Measurements from ENCODE around the gene SPIRE1.
"Not testable (repeated sequence)": the region's sequence is repeated elsewhere in the genome, so short reads cannot be mapped to it uniquely, and the experiment has no call there.

The SPIRE1 gene

DNA sequence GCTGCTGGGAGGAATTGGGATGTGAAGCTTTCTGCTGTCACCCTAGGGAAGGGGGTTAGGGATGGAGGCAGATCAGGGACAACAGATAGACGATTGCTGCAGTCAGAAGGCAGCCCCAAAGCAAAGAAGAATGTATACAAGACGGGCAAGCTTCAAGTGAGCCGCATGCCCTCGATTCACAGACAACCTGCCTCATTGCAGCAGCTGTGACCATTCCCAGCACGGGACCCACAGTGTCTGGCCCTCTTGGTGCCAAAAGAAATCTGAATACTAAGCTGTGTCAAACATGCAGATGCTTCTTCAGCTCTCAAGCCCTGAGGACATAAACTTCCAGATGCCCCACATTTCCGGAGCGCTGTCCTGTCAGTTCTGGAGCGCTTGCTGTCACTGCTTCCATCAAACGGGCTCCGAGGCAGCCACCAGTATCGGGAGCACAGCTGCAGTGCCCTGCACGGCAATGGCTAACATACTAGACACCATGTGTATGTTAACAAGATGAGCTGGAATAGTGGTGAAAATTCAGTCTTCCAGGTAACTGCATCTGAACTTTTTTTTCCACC lies 216.4 kb downstream of the SPIRE1 start:
- no peak for DNase-seq

DNA sequence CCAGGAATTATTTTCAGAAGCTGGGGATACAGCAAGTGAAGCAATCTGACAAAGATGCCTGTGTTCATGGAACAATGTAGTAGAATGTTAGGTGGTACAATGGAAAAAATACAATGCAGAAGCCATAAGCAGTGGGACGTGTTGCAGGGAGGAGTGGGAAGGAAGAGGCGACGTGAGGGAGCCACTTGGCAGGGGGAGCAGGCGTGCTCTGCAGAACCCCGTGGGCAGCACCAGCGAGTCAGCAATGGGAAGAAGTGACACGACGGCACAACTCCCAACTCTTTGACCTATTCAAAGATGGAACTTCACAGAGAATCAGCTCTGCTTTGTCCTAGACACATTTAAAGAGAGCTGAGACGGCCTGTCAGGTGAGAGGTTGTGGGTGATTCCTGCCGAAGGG lies 219.7 kb downstream of the SPIRE1 start:
- DNase-seq: no peak

DNA sequence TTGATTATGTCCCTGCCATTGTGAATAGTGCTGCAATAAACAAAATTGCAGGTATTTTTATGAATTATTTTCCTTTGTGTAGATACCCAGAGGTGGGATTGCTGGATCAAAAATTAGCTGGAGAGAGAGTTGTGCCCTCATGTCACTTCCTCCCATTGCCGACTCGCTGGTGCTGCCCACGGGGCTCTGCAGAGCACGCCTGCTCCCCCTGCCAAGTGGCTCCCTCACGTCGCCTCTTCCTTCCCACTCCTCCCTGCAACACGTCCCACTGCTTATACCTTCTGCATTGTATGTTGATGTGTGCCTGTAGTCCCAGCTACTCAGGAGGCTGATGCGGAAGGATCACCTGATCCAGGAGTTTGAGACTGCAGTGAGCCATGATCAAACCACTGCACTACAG lies 222.0 kb downstream of the SPIRE1 start:
- no peak for DNase-seq

DNA sequence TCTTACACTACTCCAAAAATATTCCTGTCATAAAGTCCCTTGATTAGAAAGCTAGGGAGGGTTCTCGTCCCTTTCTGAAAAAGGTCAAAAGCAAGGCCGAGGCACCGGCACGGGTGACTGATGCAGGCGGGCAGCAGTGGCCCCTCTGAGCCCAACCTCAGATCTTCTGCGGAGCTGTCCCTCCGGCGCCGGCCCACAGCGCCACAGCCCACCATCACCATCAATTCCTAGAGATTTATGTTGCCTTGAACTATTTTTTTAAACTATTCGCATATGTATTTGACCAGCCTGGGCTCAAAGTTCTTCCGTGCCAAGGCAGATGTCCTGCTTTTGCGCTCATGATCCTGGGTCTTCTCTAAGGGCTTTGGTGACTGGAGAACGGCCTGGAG lies 223.4 kb downstream of the SPIRE1 start:
- DNase-seq: no peak

DNA sequence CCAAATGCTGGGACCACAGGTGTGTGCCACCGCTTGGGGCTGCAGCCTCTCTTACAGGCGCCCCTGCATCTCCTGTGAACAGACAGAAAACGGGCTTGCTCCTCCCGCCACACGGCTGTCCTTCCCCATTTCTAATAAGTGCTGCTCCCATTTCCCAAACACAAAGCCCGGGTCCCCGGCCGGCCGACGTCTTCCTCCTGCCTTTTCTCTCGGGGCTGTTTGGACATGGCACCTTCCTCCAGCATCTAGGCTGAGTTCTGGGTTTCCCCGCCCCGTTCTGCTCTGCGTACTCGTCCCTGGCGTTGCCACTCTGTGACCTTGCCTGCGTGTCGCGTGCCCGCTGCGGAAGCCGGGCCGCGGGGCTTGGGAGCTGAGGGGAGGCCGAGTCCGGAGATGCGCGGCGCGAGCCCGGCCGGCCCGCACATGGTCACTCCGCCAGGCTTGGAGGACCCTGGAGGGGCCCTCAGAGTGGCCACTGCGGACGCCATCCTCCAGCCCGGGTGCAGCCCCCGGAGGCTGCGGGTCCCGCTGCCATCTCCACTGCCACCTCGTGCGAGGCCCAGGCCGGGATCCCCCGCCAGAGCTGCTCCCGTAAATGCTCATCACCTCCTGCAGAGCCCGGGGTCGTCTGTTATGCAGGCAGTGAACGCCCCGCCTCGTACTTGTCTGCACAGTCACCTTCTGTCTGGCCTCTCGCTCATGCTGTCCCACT lies 223.9 kb downstream of the SPIRE1 start:
- DNase-seq: no peak

DNA sequence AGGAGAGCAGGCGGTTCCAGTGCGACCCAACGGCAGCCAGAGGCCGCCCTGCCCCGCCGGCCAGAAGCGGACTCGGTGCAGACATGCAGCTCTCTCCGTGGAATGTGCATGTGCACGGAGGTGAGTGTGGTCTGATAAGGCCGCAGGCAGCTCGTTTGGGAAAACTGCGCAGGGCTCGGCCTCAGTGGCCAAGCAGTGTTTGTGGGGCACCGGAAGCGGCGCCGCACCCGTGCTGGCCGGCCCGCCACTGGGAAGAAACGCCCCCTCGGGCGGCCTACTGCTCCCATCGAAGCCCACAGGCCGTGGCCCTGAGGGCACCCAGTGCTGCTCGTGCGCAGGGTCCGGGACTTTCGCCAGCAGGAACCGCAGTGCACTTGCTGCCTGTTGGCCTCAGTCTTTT lies 225.0 kb downstream of the SPIRE1 start:
- no peak for DNase-seq

DNA sequence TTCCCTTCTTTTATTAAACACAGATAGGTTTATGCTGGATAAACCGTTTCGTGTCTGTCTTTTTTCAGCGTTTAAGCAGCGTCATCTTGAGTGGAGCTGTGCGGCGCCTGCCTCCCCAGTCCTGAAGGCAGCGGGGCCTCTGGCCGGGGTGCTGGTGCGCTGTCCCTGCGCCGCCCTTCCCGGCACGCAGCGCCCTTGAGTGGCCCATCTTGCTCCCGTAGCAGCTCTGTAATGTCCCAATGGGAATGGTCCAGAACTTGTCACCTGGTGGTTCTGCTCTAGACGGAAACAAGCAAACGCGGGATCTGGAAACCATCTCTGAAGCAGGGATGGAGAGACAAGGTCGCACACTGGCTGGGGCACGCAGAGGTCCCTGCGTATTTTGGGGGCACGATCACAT lies 225.7 kb downstream of the SPIRE1 start:
- no peak for DNase-seq

DNA sequence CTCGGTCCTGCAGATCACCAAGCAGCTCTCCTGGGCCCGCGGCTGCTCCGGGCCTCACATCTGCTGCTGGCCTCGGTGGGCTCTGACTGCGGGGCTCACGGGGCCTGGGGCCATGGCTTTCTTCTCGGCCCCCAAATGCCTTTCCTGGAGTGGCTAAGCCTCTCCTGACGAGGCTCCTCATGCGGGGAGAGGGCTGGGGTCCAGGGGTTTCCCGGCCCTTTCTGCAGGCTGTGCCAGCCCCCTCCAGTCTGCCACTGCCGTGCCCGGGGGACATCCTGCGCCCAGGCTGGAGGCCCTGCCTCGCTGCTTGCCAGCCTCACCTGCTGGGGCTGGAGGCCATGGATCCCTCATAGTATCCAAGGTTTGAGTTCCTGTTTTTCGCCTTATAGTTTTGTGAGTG lies 226.3 kb downstream of the SPIRE1 start:
- DNase-seq: no peak

DNA sequence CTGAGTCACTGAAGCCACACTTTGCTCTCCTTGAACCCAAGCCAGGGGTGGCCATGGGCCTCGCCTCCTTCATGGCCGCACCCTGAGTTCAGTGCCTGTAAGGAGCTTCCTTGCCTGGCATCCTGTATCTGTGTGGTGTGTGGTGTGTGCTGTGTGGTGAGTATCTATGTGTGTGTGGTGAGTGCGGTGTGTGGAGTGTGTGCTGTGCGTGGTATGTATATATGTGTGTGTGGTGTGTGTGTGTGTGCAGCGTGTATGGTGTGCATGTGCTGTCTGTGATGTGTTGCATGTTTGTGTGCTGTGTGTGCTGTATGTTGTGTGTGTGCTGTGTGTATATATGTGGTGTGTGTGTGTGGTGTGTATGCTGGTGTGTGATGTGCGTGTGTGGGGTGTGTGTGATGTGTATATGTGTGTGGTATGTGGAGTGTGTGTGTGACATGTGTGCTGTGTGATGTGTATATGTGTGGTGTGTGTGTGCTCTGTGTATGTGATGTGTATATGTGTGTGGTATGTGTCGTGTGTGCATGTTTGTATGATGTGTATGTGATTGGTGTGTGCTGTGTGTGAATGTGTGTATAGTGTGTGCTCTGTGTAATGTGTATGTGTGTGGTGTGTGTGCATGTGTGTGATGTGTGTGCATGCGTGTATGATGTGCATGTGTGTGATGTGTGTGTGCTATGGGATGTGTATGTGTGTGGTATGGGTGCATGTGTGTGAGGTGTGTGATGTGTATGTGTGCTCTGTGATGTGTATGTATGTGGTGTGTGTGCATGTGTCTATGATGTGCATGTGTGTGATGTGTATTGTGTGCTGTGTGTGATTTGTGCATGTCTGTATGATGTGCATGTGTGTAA lies 227.5 kb downstream of the SPIRE1 start:
- no peak for DNase-seq

DNA sequence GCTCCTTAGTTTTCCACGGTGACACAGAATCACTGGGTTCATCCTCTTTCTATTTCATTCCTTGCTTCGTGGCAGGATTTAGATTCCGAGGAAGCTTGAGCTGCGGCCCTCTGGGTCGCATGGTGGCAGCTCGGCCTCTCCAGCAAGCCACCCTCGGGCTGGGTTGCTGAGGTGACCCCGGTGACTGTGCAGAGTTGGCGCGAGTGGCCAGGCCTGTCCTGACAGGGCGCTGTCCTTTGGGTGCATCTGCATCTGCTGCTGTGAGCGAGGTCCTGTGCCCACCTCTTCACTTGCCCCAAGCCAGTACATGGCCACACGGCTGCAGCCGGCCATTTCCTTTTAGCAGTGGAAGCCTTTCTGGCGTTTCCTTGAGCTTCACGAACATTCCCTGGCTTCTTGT lies 228.4 kb downstream of the SPIRE1 start:
- no peak for DNase-seq

DNA sequence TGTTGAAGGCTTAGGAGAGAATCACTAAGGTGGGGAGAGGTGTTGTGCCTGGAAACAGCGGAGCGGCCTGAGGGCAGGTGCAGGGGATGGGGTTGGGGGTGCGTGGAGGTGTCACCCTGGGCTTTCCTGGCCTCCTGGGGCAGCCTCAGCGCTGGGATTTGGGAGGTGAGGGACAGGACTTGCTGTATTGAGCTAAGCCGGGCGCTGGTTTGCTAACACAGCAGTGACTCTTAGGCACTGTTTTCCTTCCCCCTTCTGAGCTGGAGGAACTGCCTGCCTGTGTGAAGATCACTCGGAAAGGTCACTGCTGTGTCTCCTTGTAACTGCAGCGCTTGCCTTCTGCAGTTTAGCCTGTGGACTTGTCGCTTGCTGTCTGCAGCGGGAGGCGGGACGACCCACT lies 229.0 kb downstream of the SPIRE1 start:
- DNase-seq: no peak

DNA sequence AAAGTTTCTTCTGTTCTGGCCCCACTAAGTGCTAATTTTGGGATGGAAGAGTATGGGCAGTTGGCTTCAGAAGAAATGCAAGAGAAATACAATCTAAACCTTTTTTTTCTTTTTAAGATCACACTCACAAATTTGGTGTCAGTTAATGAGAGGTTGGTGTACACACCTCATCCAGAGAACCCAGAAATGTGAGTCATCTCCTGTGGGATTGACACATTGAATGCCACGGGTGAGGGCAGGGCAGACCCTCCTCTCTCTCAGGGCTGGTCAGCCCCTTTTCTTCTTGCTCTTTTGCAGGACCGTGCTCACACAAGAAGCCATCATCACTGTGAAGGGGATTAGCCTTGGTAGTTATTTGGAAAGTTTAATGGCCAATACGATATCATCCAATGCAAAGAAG lies 231.0 kb downstream of the SPIRE1 start:
- no peak for DNase-seq

DNA sequence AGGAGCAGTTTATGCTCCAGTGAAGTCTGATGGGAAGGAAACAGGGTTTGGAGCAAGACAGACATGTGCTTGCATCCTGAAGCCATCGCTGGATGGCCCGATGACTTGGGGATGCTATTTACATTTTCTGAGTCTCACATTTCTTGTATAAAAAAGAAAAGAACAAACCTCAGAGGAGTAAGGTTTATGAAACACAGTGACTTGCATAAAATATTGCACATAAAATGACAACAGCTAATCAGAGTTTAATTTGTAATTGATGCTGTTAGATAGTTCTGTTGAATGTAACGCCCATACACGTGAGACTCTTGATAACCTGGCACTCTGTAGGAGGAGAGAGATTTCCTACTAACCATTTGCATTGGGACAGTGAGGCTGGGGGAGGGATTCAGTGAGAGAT lies 233.7 kb downstream of the SPIRE1 start:
- no peak for DNase-seq

DNA sequence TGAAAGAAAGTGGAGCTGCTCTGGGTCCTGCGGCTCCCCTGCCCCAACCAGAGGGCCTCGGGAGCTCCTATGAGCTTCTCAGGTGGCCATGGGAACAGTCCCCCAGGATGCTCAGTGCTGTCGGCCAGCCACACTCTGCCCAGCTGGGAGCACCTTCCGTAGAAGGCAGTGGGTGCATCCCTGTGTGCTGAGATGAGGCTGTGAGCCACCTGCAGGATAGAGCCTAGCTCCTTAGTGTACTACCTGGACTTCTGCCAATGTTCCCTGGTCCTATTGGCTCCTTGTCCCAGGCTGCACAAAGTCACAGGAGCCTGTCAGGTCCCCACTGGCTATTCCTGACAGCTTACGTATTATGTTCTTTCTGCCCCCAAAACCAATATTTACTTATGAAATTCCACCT lies 234.1 kb downstream of the SPIRE1 start:
- DNase-seq: no peak

DNA sequence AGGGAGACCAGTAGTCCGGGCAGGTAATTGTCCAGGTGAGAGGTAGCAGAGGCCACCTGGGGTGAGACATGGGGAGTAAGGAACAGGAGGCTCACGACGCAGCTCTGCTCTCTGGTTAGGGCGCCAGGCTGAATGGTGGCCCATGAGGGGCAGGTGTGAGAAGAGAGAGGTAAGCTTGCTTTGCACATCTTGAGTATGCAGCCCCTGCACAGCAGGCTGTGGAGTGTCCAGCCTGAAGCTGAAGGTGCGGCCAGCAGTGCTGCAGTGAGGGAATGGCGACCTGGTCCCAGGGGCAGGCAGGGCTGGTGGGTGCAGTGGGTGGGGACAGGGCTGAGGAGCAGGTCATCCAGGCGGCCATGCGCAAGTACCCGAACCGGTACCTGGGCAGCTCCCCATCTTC lies 234.5 kb downstream of the SPIRE1 start:
- DNase-seq: no peak

DNA sequence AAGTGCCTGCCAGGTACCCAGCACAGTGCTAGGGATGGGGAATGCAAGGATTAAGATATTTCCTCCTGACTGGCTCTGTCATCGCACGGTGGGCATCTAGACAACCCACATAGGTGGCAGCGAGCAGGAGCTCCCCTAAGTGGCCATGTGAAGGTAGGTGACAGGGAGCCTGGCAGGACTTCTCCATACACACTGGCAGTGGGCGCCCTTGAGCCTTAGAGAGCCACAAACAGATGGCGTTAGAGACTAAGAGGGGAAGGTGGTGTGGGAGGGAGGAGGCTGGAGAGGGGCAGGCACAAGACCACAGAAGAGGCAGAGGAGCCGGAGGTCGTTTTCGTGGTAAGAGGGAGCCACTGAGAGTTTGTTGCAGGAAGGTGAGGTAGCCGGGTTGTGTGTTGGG lies 235.0 kb downstream of the SPIRE1 start:
- DNase-seq: no peak

DNA sequence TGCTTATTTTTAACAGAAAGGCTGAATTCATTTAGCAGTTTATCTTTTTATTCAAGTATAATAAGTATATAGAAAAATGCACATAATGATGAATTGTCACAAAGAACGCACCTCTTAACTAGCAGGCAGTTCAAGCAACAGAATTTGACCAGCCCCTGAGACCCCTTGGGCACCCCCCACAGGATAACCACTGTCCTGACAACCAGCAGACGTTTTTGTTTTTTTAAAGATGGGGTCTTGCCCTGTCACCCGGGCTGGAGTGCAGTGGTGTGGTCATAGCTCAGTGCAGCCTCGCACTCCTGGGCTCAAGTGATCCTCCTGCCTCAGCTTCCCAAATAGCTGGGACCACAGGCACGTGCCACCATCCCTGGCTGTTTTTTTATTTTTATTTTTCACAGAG lies 236.2 kb downstream of the SPIRE1 start:
- no peak for DNase-seq

DNA sequence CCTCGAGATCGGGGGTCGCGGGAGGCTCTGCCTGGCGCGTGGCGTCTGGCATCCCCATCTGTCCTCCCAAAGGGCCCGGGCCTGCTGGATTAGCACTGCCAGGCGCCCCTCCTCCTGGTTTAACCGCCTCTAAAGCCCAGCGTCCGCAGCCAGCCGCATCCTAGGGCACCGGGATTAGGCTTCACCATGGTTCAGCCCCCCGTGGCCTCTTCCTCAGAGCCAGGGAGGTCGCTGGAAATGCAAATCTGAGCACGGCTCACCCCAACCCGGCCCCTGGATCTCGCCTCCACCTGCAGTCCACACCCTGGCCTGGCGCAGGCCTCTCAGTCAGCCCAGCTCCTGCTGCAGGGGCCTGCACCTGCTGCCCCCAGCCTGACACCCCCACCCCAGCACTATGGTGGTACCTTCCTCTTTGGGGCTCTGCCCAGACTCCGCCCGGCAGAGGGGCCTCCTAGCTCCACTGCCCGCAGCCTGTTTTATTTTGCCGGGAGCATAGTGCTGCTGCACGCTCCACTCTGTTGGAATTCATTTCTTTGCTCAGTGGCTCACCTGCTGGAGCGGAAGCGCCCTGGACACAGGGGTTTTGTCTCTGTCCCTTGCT lies 237.0 kb downstream of the SPIRE1 start:
- DNase-seq: no peak

DNA sequence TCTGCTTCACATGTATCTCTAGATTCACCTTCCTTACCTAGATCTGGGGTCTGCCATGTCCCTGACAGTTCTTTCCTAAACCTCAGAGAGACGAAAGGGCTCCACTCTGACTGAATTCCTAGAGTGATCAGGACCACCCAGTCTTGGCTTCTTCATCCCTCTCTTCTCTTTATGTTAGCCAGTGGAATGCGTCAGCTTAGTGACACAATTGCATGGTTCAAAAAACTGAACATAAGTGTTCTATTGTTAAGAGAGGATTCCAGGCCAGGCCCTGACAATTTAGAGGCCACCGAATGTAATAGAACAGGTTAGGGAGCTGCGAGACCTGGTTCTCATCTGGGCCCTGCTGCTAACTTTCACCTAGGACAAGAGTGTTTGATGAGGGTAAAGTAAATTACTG lies 240.2 kb downstream of the SPIRE1 start:
- no peak for DNase-seq

DNA sequence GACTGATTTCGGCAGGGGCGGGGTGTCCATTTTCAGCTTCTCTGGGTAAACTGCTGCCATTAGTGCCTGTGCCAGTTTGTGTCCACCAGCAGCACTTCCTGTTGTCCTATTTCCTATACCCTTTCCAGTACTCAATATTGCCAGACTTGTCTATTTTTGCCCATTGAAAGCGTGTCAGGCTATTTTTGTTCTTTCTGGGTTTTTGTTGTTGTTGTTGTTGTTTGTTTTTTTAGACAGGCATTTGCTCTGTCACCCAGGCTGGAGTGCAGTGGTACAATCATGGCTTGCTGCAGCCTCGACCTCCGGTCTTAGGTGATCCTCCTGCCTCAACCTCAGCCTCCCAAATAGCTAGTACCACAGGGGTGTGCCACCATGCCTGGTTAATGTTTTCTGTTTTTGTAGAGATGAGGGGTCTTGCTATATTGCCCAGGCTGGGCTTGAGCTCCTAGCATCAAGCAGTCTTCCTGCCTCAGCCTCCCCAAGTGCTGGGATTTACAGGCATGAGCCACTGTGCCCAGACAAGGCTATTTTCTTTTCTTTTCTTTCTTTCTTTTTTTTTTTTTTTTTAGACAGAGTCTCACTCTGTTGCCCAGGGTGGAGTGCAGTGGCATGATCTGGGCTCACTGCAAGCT lies 241.7 kb downstream of the SPIRE1 start:
- DNase-seq: no peak

DNA sequence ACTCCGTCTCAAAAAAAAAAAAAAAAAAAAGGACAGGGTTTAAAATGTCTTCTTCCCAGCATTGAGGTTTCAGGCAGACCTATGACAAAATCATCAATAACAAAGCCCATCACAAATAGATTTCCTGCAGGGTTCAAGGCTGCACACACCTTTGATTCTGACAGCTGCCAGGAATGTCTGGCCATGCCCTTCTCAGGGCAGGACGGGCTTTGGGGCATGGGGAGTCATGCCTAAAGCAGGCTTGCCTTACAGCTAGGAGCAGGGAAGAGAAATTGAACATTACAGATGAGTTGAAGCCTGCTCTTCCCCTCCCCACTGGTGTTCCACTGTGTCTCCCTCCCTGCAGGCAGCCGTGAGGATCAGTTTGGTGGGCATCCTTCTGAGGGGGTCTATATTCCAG lies 246.5 kb downstream of the SPIRE1 start:
- DNase-seq: no peak

DNA sequence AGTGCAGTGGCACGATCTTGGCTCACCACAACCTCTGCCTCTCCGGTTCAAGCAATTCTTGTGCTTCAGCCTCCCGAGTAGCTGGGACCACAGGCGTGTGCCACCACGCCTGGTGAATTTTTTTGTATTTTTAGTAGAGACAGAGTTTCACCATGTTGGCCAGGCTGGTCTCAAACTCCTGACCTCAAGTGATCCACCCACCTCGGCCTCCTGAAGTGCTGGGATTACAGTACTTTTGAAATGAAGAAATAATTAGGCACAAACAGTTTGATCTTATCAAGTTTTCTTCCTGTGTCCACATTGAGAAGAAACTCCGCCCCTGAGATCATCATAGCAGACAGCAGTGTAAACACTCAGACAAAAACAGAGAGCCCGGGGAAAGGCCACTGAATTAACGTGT lies 247.2 kb downstream of the SPIRE1 start:
- DNase-seq: not testable (repeated sequence)

DNA sequence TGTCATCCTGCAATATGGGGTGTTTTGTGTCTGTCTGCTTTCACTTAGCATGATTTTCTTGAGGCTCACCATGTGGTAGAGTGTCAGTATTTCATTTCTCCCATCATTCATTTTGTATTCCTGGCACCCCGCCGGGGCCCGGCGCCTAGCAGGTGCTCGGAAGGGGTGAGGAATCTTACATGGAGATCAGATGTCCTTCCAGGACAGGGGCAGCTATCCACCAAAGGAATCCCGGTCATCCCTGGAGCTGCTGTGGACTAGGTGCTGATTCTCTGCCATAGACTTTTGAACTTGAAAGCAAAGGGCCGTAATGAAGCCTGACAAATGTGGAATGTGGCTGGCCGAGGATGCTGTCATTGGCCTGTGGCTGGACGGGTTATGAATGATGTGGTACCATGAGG lies 247.8 kb downstream of the SPIRE1 start:
- no peak for DNase-seq
